A375 (cell line): Measurements from ENCODE around the gene SHISA5. TPM values are rescaled to one million over a fixed set of nuclear protein-coding genes. Genes with fewer than 3 reads are reported as not detected.

Source experiments
- small RNA-seq: library from RNA; depleted of rRNA; stranded (forward); fragments of <200 nt; gene quantifications from one replicate; pipeline ENCODE3, GENCODE V24; 2014
- total RNA-seq: library from RNA; depleted of rRNA; stranded (reverse); fragments of >200 nt; shearing (Covaris generic); gene quantifications from 2 replicates; pipeline ENCODE4 v1.2.3, GENCODE V29; 2014; rRNA removed

Gene SHISA5
- 107 and 119 TPM in 2 replicates for total RNA-seq

GRCh38 chr3:48504051-48504946 lies at the start of gene SHISA5:
TSS of gene SHISA5 (minus strand) at chr3:48504174. CDS start at chr3:48504094, 80 bp downstream.

GRCh38 chr3:48446425-48447193 lies 57.4 kb downstream of the SHISA5 start, which contains the start of gene ATRIP:
TSS of gene ATRIP (plus strand) at chr3:48446737. CDS start at chr3:48446846, 109 bp downstream.

GRCh38 chr3:48439820-48440589 lies 64.0 kb downstream of the SHISA5 start, which contains the start of the genes CCDC51 and TMA7:
TSS of gene CCDC51 (minus strand) at chr3:48440119. CDS start at chr3:48435128, 4,991 bp downstream.
TSS of gene TMA7 (plus strand) at chr3:48440257. CDS start at chr3:48440297, 40 bp downstream.

GRCh38 chr3:48429960-48430707 lies 73.8 kb downstream of the SHISA5 start, which contains the start of gene PLXNB1:
TSS of gene PLXNB1 (minus strand) at chr3:48430086. CDS start at chr3:48424611, 5,475 bp downstream.

Small RNAs within 50 kb of the gene (small RNA-seq; reads per million reads assigned to genes)
- gene MIR6823: not detected

Other genes with a start within 250 kb of the SHISA5 start
- 20.8 and 22.6 TPM in 2 replicates for gene NME6, start 202.8 kb downstream of the SHISA5 start, total RNA-seq
- not detected in 2 replicates for gene SPINK8, start 170.5 kb downstream of the SHISA5 start, total RNA-seq
- gene FBXW12, start 132.0 kb downstream of the SHISA5 start, total RNA-seq: 0.04 TPM in 1 of 2 replicates, not detected in the other
- 25.6 and 29.2 TPM in 2 replicates for gene PLXNB1, start 74.1 kb downstream of the SHISA5 start, total RNA-seq
- gene CCDC51, start 64.1 kb downstream of the SHISA5 start, total RNA-seq: 30.7 and 33.8 TPM in 2 replicates
- 631 and 866 TPM in 2 replicates for gene TMA7, start 63.9 kb downstream of the SHISA5 start, total RNA-seq
- 13.7 and 14.2 TPM in 2 replicates for gene ATRIP, start 57.4 kb downstream of the SHISA5 start, total RNA-seq
- 57.7 and 76.4 TPM in 2 replicates for gene PFKFB4, start 52.6 kb upstream of the SHISA5 start, total RNA-seq
- 17.5 and 30.5 TPM in 2 replicates for gene UCN2, start 59.6 kb upstream of the SHISA5 start, total RNA-seq
- gene COL7A1, start 91.2 kb upstream of the SHISA5 start, total RNA-seq: 14.6 and 21.1 TPM in 2 replicates
- gene UQCRC1, start 105.5 kb upstream of the SHISA5 start, total RNA-seq: 264 and 282 TPM in 2 replicates
- gene TMEM89, start 117.6 kb upstream of the SHISA5 start, total RNA-seq: not detected in 2 replicates
- 22.7 and 23.9 TPM in 2 replicates for gene SLC26A6, start 131.3 kb upstream of the SHISA5 start, total RNA-seq
- 7.3 and 7.9 TPM in 2 replicates for gene CELSR3, start 158.7 kb upstream of the SHISA5 start, total RNA-seq
- gene NCKIPSD, start 181.7 kb upstream of the SHISA5 start, total RNA-seq: 28.9 and 42.3 TPM in 2 replicates
- 59.2 and 60.7 TPM in 2 replicates for gene IP6K2, start 213.0 kb upstream of the SHISA5 start, total RNA-seq